K562 (cell line): ENCODE data around the gene ZFYVE16.
"Not testable (repeated sequence)": the region's sequence is repeated elsewhere in the genome, so short reads cannot be mapped to it uniquely, and the experiment has no call there.

Experiments used
- CEBPG ChIP-seq, 3 experiments: fragments of 200-800 bp in 1 of 3; sonication (Bioruptor generic) in 1 of 3; sonication (generic) in 1 of 3; formaldehyde crosslinking in 1 of 3; IDR thresholded peaks in 2 of 3; conservative IDR thresholded peaks in 1 of 3; 2 replicates each; pipeline versions ENCODE4 v1.6.1 to v1.8.0; 2016 to 2022; ENCODE audit warnings: missing compliant biosample characterization in 2 of 3, missing genetic modification characterization in 2 of 3, mild to moderate bottlenecking in 1 of 3, missing genetic modification reagents in 1 of 3
- ELF1 ChIP-seq: fragments of 200-800 bp; sonication (Bioruptor generic); IDR thresholded peaks from 2 replicates; pipeline ENCODE4 v1.6.1; 2016; ENCODE audit warnings: missing genetic modification characterization, missing compliant biosample characterization
- EWSR1 ChIP-seq: fragments of 450-650 bp; IDR thresholded peaks from 2 replicates; pipeline ENCODE4 v1.6.1; 2018; ENCODE audit warnings: borderline replicate concordance, mild to moderate bottlenecking, low read depth, moderate library complexity; ENCODE audit not compliant: partially characterized antibody
- FOXA1 ChIP-seq: fragments of 450-650 bp; IDR thresholded peaks from 2 replicates; pipeline ENCODE4 v1.6.1; 2016; ENCODE audit warnings: mild to moderate bottlenecking, borderline replicate concordance
- IRF2 ChIP-seq: sonication (generic); formaldehyde crosslinking; IDR thresholded peaks from 2 replicates; pipeline ENCODE4 v1.8.1; 2022; ENCODE audit warnings: mild to moderate bottlenecking, missing genetic modification reagents
- KLF10 ChIP-seq: fragments of 250-450 bp; sonication (Bioruptor Pico); IDR thresholded peaks from 2 replicates; pipeline ENCODE4 v1.6.1; 2021; ENCODE audit warnings: matching md5 sums
- MLX ChIP-seq, 2 experiments: fragments of 450-650 bp in 1 of 2; sonication (generic) in 1 of 2; formaldehyde crosslinking; conservative IDR thresholded peaks; 2 replicates each; pipeline versions ENCODE4 v1.4.0 to v1.8.1; 2020 to 2022; ENCODE audit warnings: mild to moderate bottlenecking in 1 of 2, missing genetic modification reagents in 1 of 2
- PRMT5 ChIP-seq: sonication (generic); formaldehyde crosslinking; IDR thresholded peaks from 2 replicates; pipeline ENCODE4 v1.5.0; 2020; ENCODE audit warnings: missing genetic modification reagents
- SMARCC2 ChIP-seq: fragments of 450-650 bp; IDR thresholded peaks from 2 replicates; pipeline ENCODE4 v1.6.1; 2017; ENCODE audit warnings: antibody characterized with exemption, moderate library complexity, mild to moderate bottlenecking, low read depth
- TAF1 ChIP-seq: IDR thresholded peaks from 2 replicates; pipeline ENCODE4 v1.6.1; 2011; ENCODE audit warnings: mild to moderate bottlenecking, low read length, moderate library complexity; ENCODE audit not compliant: insufficient read depth, control insufficient read depth, severe bottlenecking; ENCODE audit errors: extremely low read depth
- TBL1XR1 ChIP-seq, 2 experiments: IDR thresholded peaks; 2 replicates each; pipeline ENCODE4 v1.6.1; 2012; ENCODE audit warnings: improper control_type of control experiment in 2 of 2, low read length in 2 of 2, mild to moderate bottlenecking in 1 of 2
- TF ChIP-seq, protein P1 (sequence below), 2 experiments: fragments of 450-650 bp; formaldehyde crosslinking in 1 of 2; IDR thresholded peaks; 2 replicates each; pipeline versions ENCODE4 v1.4.0 to v1.6.1; 2014 to 2020; ENCODE audit warnings: mild to moderate bottlenecking in 2 of 2, borderline replicate concordance in 1 of 2, low read depth in 1 of 2
- TF ChIP-seq, protein P2 (sequence below): fragments of 250-450 bp; sonication (Bioruptor Pico); IDR thresholded peaks from 2 replicates; pipeline ENCODE4 v1.4.0; 2020; ENCODE audit warnings: mild to moderate bottlenecking, moderate library complexity
- TF ChIP-seq, protein P3 (sequence below): IDR thresholded peaks from 3 replicates; pipeline ENCODE4 v1.6.1; 2011; ENCODE audit warnings: borderline replicate concordance, mild to moderate bottlenecking, moderate library complexity; ENCODE audit not compliant: insufficient read length; ENCODE audit errors: extremely low read depth

DNA sequence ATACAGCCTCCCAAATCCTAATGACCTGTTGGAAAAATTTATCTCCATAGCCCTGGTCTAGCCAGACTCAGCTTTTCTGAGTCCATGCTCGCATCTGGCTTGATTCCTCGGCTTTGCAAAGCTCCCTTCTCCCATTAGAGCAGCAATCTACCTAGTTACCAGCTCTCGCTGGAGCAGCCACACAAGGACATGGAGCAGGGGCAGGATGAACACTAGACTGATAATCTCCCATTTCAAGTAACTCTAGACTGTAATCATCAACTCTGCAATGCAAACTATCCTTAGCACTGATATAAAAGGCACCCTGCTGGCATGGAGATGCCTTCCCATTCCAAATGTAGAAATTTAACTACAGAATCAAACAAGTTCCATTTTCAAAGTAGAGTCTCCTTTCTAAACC, 17.5 kb upstream of the ZFYVE16 start:
- TF ChIP-seq TBL1XR1 (IDR thresholded peaks at IDR 0.05; ENCODE audit: low read length in 2 of 2); PRMT5 (CRISPR knock-in tag); EWSR1; KLF10; CEBPG (CRISPR knock-in tag; IDR thresholded peaks at IDR 0.05); CEBPG (tag; conservative IDR thresholded peaks at IDR 0.05 in 1 of 2, IDR thresholded peaks at IDR 0.05 in 1 of 2); SMARCC2; FOXA1; TAF1; IRF2 (CRISPR knock-in tag); ELF1 (tag); MLX (CRISPR knock-in tag; conservative IDR thresholded peaks at IDR 0.05): not testable (repeated sequence)
- TF ChIP-seq, protein P1, sequence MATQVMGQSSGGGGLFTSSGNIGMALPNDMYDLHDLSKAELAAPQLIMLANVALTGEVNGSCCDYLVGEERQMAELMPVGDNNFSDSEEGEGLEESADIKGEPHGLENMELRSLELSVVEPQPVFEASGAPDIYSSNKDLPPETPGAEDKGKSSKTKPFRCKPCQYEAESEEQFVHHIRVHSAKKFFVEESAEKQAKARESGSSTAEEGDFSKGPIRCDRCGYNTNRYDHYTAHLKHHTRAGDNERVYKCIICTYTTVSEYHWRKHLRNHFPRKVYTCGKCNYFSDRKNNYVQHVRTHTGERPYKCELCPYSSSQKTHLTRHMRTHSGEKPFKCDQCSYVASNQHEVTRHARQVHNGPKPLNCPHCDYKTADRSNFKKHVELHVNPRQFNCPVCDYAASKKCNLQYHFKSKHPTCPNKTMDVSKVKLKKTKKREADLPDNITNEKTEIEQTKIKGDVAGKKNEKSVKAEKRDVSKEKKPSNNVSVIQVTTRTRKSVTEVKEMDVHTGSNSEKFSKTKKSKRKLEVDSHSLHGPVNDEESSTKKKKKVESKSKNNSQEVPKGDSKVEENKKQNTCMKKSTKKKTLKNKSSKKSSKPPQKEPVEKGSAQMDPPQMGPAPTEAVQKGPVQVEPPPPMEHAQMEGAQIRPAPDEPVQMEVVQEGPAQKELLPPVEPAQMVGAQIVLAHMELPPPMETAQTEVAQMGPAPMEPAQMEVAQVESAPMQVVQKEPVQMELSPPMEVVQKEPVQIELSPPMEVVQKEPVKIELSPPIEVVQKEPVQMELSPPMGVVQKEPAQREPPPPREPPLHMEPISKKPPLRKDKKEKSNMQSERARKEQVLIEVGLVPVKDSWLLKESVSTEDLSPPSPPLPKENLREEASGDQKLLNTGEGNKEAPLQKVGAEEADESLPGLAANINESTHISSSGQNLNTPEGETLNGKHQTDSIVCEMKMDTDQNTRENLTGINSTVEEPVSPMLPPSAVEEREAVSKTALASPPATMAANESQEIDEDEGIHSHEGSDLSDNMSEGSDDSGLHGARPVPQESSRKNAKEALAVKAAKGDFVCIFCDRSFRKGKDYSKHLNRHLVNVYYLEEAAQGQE (IDR thresholded peaks at IDR 0.05; ENCODE audit: borderline replicate concordance), result not testable (repeated sequence)
- TF ChIP-seq, protein P1 (CRISPR knock-in tag; IDR thresholded peaks at IDR 0.05; ENCODE audit: low read depth), result not testable (repeated sequence)
- TF ChIP-seq, protein P2, sequence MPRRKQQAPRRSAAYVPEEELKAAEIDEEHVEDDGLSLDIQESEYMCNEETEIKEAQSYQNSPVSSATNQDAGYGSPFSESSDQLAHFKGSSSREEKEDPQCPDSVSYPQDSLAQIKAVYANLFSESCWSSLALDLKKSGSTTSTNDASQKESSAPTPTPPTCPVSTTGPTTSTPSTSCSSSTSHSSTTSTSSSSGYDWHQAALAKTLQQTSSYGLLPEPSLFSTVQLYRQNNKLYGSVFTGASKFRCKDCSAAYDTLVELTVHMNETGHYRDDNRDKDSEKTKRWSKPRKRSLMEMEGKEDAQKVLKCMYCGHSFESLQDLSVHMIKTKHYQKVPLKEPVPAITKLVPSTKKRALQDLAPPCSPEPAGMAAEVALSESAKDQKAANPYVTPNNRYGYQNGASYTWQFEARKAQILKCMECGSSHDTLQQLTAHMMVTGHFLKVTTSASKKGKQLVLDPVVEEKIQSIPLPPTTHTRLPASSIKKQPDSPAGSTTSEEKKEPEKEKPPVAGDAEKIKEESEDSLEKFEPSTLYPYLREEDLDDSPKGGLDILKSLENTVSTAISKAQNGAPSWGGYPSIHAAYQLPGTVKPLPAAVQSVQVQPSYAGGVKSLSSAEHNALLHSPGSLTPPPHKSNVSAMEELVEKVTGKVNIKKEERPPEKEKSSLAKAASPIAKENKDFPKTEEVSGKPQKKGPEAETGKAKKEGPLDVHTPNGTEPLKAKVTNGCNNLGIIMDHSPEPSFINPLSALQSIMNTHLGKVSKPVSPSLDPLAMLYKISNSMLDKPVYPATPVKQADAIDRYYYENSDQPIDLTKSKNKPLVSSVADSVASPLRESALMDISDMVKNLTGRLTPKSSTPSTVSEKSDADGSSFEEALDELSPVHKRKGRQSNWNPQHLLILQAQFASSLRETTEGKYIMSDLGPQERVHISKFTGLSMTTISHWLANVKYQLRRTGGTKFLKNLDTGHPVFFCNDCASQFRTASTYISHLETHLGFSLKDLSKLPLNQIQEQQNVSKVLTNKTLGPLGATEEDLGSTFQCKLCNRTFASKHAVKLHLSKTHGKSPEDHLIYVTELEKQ (CRISPR knock-in tag), result not testable (repeated sequence)
- TF ChIP-seq, protein P3, sequence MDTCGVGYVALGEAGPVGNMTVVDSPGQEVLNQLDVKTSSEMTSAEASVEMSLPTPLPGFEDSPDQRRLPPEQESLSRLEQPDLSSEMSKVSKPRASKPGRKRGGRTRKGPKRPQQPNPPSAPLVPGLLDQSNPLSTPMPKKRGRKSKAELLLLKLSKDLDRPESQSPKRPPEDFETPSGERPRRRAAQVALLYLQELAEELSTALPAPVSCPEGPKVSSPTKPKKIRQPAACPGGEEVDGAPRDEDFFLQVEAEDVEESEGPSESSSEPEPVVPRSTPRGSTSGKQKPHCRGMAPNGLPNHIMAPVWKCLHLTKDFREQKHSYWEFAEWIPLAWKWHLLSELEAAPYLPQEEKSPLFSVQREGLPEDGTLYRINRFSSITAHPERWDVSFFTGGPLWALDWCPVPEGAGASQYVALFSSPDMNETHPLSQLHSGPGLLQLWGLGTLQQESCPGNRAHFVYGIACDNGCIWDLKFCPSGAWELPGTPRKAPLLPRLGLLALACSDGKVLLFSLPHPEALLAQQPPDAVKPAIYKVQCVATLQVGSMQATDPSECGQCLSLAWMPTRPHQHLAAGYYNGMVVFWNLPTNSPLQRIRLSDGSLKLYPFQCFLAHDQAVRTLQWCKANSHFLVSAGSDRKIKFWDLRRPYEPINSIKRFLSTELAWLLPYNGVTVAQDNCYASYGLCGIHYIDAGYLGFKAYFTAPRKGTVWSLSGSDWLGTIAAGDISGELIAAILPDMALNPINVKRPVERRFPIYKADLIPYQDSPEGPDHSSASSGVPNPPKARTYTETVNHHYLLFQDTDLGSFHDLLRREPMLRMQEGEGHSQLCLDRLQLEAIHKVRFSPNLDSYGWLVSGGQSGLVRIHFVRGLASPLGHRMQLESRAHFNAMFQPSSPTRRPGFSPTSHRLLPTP, result not testable (repeated sequence)
